ENCODE measurements around the gene TMEM219.
A peak's percentile ranks its signal among the peaks of the same experiment; 100 is the strongest.

TMEM219 gene

DNA sequence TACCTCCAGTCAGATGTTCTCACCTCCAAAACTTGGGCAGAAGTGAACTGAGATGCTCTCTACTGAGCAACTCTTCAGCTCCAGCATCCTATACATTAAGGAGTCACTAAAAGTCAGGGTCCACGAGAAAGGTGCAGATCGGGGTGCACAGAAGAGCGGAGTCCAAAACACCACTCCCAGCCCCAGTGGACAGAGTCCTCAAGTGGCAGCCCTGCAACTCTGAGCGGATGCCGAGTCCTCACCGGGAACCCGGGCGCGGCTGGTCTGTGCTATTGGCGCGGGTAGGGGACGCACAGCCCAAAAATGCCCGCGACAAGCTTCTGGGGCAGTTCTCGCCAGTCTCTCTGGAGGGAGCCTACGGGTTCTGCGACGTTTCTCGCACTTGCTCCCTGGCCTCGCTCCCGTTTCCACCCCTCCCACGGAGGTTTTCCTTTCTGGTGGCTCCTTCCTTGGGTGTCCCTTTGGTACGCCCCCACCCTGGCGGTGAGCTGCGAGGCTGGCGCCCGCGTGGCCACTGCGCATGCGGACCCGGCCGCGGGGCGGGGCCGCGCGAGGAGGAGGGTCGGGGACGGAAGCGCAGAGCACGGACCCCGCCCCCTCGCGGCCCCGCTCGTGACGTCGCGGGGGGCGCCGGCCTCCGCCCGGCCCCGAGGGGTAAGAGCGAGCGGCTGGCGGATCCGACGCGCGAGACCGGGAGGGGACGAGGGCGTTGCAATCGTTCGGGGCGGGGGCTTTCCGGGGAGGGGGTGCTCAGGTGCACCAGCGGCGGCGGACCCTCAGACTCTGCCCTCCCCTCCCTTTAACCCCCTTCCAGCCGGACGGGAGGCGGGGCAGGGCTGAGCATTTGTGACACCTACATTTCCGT, at the start of gene TMEM219:
Gene TMEM219 (plus strand): TSS at position 601 of the 865 bp plus-strand sequence. CDS start 1,065 bp downstream, outside the sequence.
- TF ChIP-seq ZFX (IDR thresholded peaks at IDR 0.05) (no peak), CTCF (conservative IDR thresholded peaks at IDR 0.05) (no peak; the same call in 1 of the 2 replicates)
- peak within 1 kb of the TSS; percentile 75 for H3K27ac ChIP-seq

GRCh38 chr16:29912087-29912486, 49.8 kb upstream of the TMEM219 start:
- H3K27ac ChIP-seq, result no peak overlapping the region
- no peak for TF ChIP-seq CTCF (conservative IDR thresholded peaks at IDR 0.05)
- TF ChIP-seq ZFX (IDR thresholded peaks at IDR 0.05), result no peak

GRCh38 chr16:29913514-29913913, 48.4 kb upstream of the TMEM219 start:
- H3K27ac ChIP-seq, result no peak overlapping the region
- no peak for TF ChIP-seq CTCF (conservative IDR thresholded peaks at IDR 0.05)
- no peak for TF ChIP-seq ZFX (IDR thresholded peaks at IDR 0.05)

- H3K27ac ChIP-seq, result no peak overlapping the region
- no peak for TF ChIP-seq ZFX (IDR thresholded peaks at IDR 0.05)
- TF ChIP-seq CTCF (conservative IDR thresholded peaks at IDR 0.05), result no peak
These were observed 46.2 kb upstream of the TMEM219 start for GRCh38 chr16:29915590-29916247.

DNA sequence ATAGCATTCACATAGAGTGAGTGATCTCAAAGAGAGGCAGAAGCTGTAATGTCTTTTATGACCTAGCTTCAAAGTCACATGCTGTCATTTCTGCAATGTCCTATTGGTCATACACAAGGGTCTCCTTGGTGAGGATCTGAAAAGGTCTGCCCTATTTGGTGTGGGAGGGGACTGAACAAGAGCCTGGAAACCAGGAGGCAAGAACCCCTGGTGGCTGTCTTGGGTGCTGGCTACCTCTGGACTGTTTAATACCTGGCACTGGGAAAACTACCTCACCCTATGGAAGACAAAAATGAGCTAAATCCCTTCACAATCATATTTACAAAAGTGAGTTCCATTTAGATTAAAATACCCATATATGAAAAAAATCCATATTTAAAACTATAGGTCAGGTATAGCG, 44.9 kb upstream of the TMEM219 start:
- TF ChIP-seq CTCF (conservative IDR thresholded peaks at IDR 0.05) (no peak), ZFX (IDR thresholded peaks at IDR 0.05) (no peak)
- H3K27ac ChIP-seq, result no peak overlapping the region

GRCh38 chr16:29920288-29921033, 41.4 kb upstream of the TMEM219 start:
- H3K27ac ChIP-seq, result no peak overlapping the region
- no peak for TF ChIP-seq CTCF (conservative IDR thresholded peaks at IDR 0.05)
- no peak for TF ChIP-seq ZFX (IDR thresholded peaks at IDR 0.05)
